ENCODE data around the gene RARRES1.

RARRES1 gene

DNA sequence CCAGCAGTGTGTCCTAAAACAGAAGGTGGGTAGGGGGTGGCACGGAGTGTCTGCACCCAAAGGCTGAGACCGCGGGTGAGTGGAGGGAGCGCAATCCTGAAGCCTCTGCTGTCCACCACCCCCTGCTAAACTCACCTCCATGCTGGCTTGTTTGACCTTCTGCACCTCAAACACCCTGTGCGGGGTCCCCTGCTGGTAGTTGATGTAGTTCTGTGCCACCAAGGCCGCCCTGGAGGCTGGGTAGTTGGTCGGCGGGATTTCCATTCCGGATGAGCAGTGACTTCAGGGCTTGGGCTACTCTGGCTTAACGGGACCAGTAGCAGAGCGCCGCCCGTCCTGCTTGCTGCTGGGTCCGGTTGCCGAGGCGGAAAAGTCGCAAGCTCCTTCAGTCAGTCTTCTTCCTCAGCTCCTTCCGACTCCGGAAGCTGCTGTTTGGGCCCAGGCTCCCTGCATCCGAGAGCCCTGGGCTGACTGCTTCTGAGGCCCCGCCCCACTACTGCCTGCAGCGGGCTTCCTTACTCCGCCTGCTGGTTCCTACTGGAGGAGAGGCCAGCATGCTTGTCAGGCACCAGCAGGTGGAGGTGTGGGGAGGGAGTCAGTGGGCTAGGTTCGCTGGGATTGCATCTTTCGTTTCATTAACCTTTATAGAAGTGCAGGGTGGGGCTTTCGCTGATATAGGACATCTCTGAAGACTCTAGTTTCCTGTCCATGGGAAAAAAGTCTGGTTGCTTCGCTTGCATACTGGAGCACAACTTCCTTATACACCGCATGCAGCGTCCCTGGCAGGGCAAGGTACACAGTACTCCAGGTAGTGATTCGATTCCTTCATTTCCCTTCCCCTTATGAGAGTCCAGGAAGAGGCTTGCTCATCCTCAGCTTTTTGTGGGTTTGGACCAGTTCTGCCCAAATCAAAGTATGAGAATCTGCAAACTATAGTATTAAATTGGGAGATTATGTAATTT lies 59.8 kb downstream of the RARRES1 start, which contains the start of gene LXN:
Gene LXN (minus strand): TSS at position 434 of the 962 bp plus-strand sequence. CDS start 170 bp downstream, at position 264.
- no peaks in the 10 kb centered on the region for H3K27me3 Mint-ChIP-seq
- peak; percentile 43 to 53 for DNase-seq (ENCODE audit: low spot score in 2 of 2)
- peak within 1 kb of the TSS; percentile 93 for H3K4me3 Mint-ChIP-seq
- H3K9me3 Mint-ChIP-seq, result no peaks in the 10 kb centered on the region
- H3K36me3 Mint-ChIP-seq, result peaks cover 11% of the 10 kb centered on the region
- peak; percentile 96 for ATAC-seq (ENCODE audit: low read depth)
- peak within 1 kb of the TSS; percentile 74 for H3K27ac Mint-ChIP-seq
- H3K4me1 Mint-ChIP-seq, result peaks cover 10% of the 10 kb centered on the region

GRCh38 chr3:158671821-158672214 lies 60.4 kb downstream of the RARRES1 start:
- ATAC-seq (ENCODE audit: low read depth) (peak; percentile 4), DNase-seq (ENCODE audit: low spot score in 2 of 2) (no peak)
- Mint-ChIP-seq H3K4me3 (peak overlapping the region; percentile 93), H3K4me1 (peaks cover 10% of the 10 kb centered on the region), H3K9me3 (no peaks in the 10 kb centered on the region), H3K27ac (peak overlapping the region; percentile 74), H3K27me3 (no peaks in the 10 kb centered on the region), H3K36me3 (peaks cover 9% of the 10 kb centered on the region)

GRCh38 chr3:158668506-158668905 lies 63.8 kb downstream of the RARRES1 start:
- H3K4me3 Mint-ChIP-seq, result no peak overlapping the region
- H3K4me1 Mint-ChIP-seq, result peaks cover 10% of the 10 kb centered on the region
- no peak for ATAC-seq (ENCODE audit: low read depth)
- no peak for DNase-seq (ENCODE audit: low spot score in 2 of 2)
- H3K27me3 Mint-ChIP-seq, result no peaks in the 10 kb centered on the region
- peaks cover 20% of the 10 kb centered on the region for H3K36me3 Mint-ChIP-seq
- no peaks in the 10 kb centered on the region for H3K9me3 Mint-ChIP-seq
- H3K27ac Mint-ChIP-seq, result no peak overlapping the region

DNA sequence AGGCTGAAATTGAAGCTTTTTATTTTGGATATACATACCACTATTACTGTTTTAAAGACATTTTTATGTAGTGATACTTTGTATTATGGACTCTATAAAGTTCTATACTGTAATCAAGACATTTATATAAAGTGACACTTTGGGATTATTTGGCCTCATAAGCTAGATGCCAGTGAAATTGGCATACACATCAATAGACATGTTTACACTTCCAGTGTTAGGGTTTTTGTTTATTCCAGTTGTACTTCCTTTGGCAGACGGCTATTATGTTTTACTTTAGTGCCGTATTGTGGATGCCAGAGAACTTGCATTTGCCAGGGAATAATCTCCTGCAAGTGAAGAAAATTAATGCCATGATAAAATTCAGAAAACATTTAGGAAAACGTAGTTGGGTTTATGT lies 65.8 kb downstream of the RARRES1 start:
- Mint-ChIP-seq H3K36me3 (peaks cover 21% of the 10 kb centered on the region), H3K4me3 (no peak overlapping the region), H3K27me3 (no peaks in the 10 kb centered on the region), H3K9me3 (no peaks in the 10 kb centered on the region), H3K4me1 (peaks cover 2% of the 10 kb centered on the region), H3K27ac (no peak overlapping the region)
- ATAC-seq (ENCODE audit: low read depth) (no peak), DNase-seq (ENCODE audit: low spot score in 2 of 2) (no peak)

GRCh38 chr3:158663832-158664231 lies 68.4 kb downstream of the RARRES1 start:
- H3K4me3 Mint-ChIP-seq, result no peak overlapping the region
- no peak overlapping the region for H3K27ac Mint-ChIP-seq
- H3K4me1 Mint-ChIP-seq, result no peaks in the 10 kb centered on the region
- DNase-seq (ENCODE audit: low spot score in 2 of 2) (no peak), ATAC-seq (ENCODE audit: low read depth) (no peak)
- H3K27me3 Mint-ChIP-seq, result no peaks in the 10 kb centered on the region
- H3K36me3 Mint-ChIP-seq, result peaks cover 23% of the 10 kb centered on the region
- H3K9me3 Mint-ChIP-seq, result no peaks in the 10 kb centered on the region

DNA sequence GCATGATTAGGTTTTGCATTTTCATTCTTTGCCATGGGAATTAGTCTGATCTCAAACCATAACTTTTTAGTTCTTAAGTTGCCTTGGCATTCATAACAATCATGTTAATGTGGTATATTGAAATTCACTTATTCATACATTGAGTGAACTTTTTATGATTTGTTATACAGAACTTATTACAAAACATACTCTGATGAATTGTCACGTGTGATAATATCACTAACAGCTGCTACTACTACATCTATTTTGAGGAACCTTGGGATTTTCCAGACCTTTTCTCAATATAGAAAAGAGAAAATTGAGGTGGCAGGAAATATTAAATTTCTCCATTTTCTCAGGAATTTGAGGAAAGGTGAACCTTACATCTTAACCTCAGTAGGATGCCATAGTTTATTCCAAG lies 69.0 kb downstream of the RARRES1 start:
- Mint-ChIP-seq H3K9me3 (no peaks in the 10 kb centered on the region), H3K27ac (no peak overlapping the region), H3K36me3 (peaks cover 21% of the 10 kb centered on the region), H3K4me1 (no peaks in the 10 kb centered on the region), H3K4me3 (no peak overlapping the region), H3K27me3 (no peaks in the 10 kb centered on the region)
- DNase-seq (ENCODE audit: low spot score in 2 of 2), result no peak
- ATAC-seq (ENCODE audit: low read depth), result no peak

DNA sequence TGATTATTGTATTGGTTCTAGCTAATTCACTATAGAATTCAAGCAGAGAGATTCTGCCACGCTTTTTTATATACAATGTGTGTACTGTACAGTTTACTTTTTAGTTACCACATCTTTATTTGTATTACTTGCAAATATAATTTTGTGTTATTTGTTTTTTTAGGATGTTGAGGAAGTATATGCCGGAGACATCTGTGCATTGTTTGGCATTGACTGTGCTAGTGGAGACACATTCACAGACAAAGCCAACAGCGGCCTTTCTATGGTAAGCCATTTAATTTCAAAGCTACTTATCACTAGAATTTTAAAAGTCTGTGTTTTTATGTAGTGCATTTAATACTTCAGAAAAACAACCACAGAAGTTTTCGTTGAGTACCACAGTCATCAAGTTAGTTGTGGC lies 71.5 kb downstream of the RARRES1 start:
- Mint-ChIP-seq H3K4me1 (no peaks in the 10 kb centered on the region), H3K27me3 (no peaks in the 10 kb centered on the region), H3K27ac (no peak overlapping the region), H3K9me3 (no peaks in the 10 kb centered on the region), H3K4me3 (no peak overlapping the region), H3K36me3 (peaks cover 24% of the 10 kb centered on the region)
- ATAC-seq (ENCODE audit: low read depth) (no peak), DNase-seq (ENCODE audit: low spot score in 2 of 2) (no peak)

GRCh38 chr3:158659454-158660237 lies 72.6 kb downstream of the RARRES1 start:
- Mint-ChIP-seq H3K4me3 (no peak overlapping the region), H3K27ac (no peak overlapping the region), H3K4me1 (no peaks in the 10 kb centered on the region), H3K36me3 (peaks cover 18% of the 10 kb centered on the region), H3K27me3 (no peaks in the 10 kb centered on the region), H3K9me3 (no peaks in the 10 kb centered on the region)
- ATAC-seq (ENCODE audit: low read depth), result peak; percentile 51
- no peak for DNase-seq (ENCODE audit: low spot score in 2 of 2)

DNA sequence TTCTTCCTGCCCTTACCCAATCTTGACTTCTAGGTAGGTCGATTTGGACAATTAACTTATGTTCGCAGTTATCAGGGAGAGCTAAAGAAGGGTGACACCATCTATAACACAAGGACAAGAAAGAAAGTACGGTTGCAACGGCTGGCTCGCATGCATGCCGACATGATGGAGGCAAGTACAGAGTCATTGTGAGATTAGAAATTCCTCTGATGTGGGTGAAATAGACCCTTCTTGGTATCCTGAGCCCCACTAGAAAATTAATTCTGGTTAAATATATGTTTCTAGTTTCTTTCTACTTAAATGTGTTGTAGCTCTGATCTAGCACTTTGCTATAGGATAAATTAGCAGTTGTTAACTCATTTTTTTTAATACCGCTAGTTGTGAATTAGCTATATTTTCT lies 73.4 kb downstream of the RARRES1 start:
- no peaks in the 10 kb centered on the region for H3K4me1 Mint-ChIP-seq
- H3K36me3 Mint-ChIP-seq, result peaks cover 15% of the 10 kb centered on the region
- DNase-seq (ENCODE audit: low spot score in 2 of 2), result no peak
- H3K27ac Mint-ChIP-seq, result no peak overlapping the region
- H3K4me3 Mint-ChIP-seq, result no peak overlapping the region
- H3K27me3 Mint-ChIP-seq, result no peaks in the 10 kb centered on the region
- no peak for ATAC-seq (ENCODE audit: low read depth)
- H3K9me3 Mint-ChIP-seq, result no peaks in the 10 kb centered on the region

DNA sequence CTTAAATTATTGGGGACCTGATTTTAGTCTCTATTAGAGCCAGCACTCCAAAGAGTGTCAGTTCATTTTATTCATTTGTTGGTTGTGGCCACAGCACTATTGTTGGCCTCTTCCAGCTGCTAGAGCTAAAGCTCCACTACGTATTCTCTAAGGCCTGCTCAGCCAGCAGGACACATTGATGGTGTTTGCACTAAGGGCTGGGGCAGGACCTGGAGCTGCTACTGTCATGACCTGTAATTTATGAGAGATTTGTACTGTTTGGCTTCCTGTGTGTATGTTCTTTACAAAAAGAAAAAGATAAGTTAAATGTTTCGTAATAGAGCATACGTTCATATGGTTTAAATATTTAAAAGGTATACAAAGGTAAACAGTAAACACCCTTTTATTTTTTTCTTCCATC lies 79.8 kb downstream of the RARRES1 start:
- H3K36me3 Mint-ChIP-seq, result peaks cover 21% of the 10 kb centered on the region
- H3K9me3 Mint-ChIP-seq, result no peaks in the 10 kb centered on the region
- no peak overlapping the region for H3K27ac Mint-ChIP-seq
- DNase-seq (ENCODE audit: low spot score in 2 of 2), result no peak
- H3K4me1 Mint-ChIP-seq, result no peaks in the 10 kb centered on the region
- no peak overlapping the region for H3K4me3 Mint-ChIP-seq
- H3K27me3 Mint-ChIP-seq, result no peaks in the 10 kb centered on the region
- ATAC-seq (ENCODE audit: low read depth), result no peak

DNA sequence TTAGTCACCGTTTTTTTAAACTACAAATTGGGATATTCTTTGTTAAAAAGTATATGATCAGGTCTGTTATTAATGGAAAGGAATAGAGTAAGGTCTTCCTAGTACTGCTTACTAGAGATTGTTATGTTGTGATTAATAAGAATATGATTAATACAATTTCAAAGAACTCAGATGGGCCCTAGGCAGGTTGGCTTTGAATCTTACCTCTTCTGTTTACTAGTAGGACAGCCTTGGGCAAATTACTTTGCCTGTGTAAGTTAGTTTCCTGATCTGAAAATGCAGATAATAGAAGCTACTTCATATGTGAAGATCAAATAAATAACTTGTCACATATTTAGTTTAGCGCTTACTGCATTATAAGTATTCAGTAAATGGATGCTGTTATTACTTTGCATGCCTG lies 81.1 kb downstream of the RARRES1 start:
- Mint-ChIP-seq H3K9me3 (no peaks in the 10 kb centered on the region), H3K36me3 (peaks cover 23% of the 10 kb centered on the region), H3K27me3 (no peaks in the 10 kb centered on the region), H3K27ac (no peak overlapping the region), H3K4me1 (no peaks in the 10 kb centered on the region), H3K4me3 (no peak overlapping the region)
- no peak for ATAC-seq (ENCODE audit: low read depth)
- DNase-seq (ENCODE audit: low spot score in 2 of 2), result no peak

DNA sequence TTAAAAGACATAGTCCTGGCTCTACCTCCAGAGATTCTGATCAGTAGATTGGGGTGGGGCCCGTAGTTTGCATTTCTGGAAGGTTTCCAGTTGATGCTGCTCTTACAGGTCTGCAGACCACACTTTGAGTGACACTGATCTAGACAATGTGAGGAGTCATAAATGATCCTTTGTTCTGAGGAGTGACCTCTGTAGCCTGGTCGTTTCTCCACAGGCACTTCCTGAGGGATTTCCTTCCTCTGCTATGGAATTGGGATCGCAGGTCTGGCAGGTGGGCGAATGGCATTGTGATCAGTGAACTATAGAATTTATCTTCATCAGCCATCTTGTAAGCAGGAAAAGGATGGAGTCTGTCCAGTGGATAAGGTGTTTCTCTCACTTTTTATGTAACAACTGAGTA lies 82.5 kb downstream of the RARRES1 start:
- Mint-ChIP-seq H3K36me3 (peaks cover 20% of the 10 kb centered on the region), H3K27ac (no peak overlapping the region), H3K4me3 (no peak overlapping the region), H3K27me3 (no peaks in the 10 kb centered on the region), H3K4me1 (peaks cover 6% of the 10 kb centered on the region), H3K9me3 (no peaks in the 10 kb centered on the region)
- DNase-seq (ENCODE audit: low spot score in 2 of 2) (no peak), ATAC-seq (ENCODE audit: low read depth) (no peak)

Data from memory B cell (primary cell).